H1 (cell line): Measurements from ENCODE around the gene PIAS4. TPM values are rescaled to one million over a fixed set of nuclear protein-coding genes. Genes with fewer than 3 reads are reported as not detected.

Source experiments
- CTCF ChIA-PET: fragments of 300-600 bp; sonication (Branson Sonifier 250); formaldehyde crosslinking; loops from one replicate; lab custom pipeline; 2021; ENCODE audit not compliant: partially characterized antibody; lab: Charles Lee
- POLR2A ChIA-PET: fragments of 300-600 bp; sonication (Branson Sonifier 250); formaldehyde crosslinking; loops from one replicate; lab custom pipeline; 2021; ENCODE audit warnings: inconsistent platforms; ENCODE audit not compliant: partially characterized antibody; lab: Charles Lee
- DNase-seq, 2 experiments: peaks; one replicate each; pipeline versions ENCODE4 v3.0.0 to v3.0.0-alpha.2; 2010 to 2022; ENCODE audit warnings: low spot score in 2 of 2, low read depth in 1 of 2, mixed read lengths in 1 of 2
- FAIRE-seq: peaks from 2 replicates; lab custom pipeline; 2011; peaks lifted over from hg19 to GRCh38; lab: Jason Lieb, UNC
- H2AFZ ChIP-seq: 2 replicates; pipeline ENCODE4 v1.8.1; 2012; ENCODE audit warnings: low read length, inconsistent platforms
- H2AK5ac ChIP-seq: 2 replicates; pipeline ENCODE4 v1.6.1; 2013; ENCODE audit warnings: low read depth, low read length
- H2BK120ac ChIP-seq: replicated peaks from 2 replicates; pipeline ENCODE3; 2013; ENCODE audit warnings: low read depth, low read length, inconsistent platforms
- H2BK12ac ChIP-seq: 2 replicates; pipeline ENCODE4 v1.6.1; 2013; ENCODE audit warnings: low read depth, low read length
- H2BK15ac ChIP-seq: 2 replicates; pipeline ENCODE4 v1.6.1; 2013; ENCODE audit warnings: low read length
- H2BK20ac ChIP-seq: 2 replicates; pipeline ENCODE4 v1.6.1; 2013; ENCODE audit warnings: low read length
- H2BK5ac ChIP-seq: 2 replicates; pipeline ENCODE4 v1.6.1; 2013; ENCODE audit warnings: low read depth, low read length
- H3K14ac ChIP-seq: 2 replicates; pipeline ENCODE4 v1.6.1; 2013; ENCODE audit warnings: inconsistent platforms; ENCODE audit not compliant: insufficient read length
- H3K18ac ChIP-seq: 2 replicates; pipeline ENCODE4 v1.6.1; 2013; ENCODE audit warnings: low read length; ENCODE audit errors: extremely low read depth
- H3K23ac ChIP-seq: 2 replicates; pipeline ENCODE4 v1.6.1; 2013; ENCODE audit warnings: inconsistent platforms; ENCODE audit not compliant: insufficient read length
- H3K23me2 ChIP-seq: 2 replicates; pipeline ENCODE4 v1.6.1; 2013; ENCODE audit warnings: low read depth, low read length
- H3K27ac ChIP-seq: 2 replicates; pipeline ENCODE4 v1.6.1; 2011; ENCODE audit warnings: low read depth, low read length, inconsistent platforms
- H3K27me3 ChIP-seq, 4 experiments: replicated peaks in 1 of 4; 1 replicate in 1 of 4; 2 replicates in 3 of 4; pipeline versions ENCODE4 v1.6.1 to v1.8.1; 2011 to 2013; ENCODE audit warnings: low read length in 3 of 4, mild to moderate bottlenecking in 3 of 4, inconsistent platforms in 2 of 4, mixed read lengths in 2 of 4, moderate library complexity in 1 of 4; ENCODE audit not compliant: control insufficient read depth in 3 of 4, insufficient read depth in 3 of 4; ENCODE audit errors: extremely low read depth in 1 of 4
- H3K36me3 ChIP-seq, 4 experiments: 2 replicates each; pipeline versions ENCODE4 v1.6.1 to v1.8.1; 2011 to 2013; ENCODE audit warnings: mild to moderate bottlenecking in 4 of 4, low read length in 3 of 4, moderate library complexity in 2 of 4, control low read depth in 1 of 4, inconsistent platforms in 1 of 4; ENCODE audit not compliant: insufficient read depth in 4 of 4, control insufficient read depth in 2 of 4
- H3K4ac ChIP-seq: replicated peaks from 2 replicates; pipeline ENCODE3; 2013; ENCODE audit warnings: low read length, low read depth, mixed read lengths, inconsistent platforms; ENCODE audit not compliant: insufficient read length
- H3K4me1 ChIP-seq, 4 experiments: replicated peaks in 1 of 4; 1 replicate in 1 of 4; 2 replicates in 3 of 4; pipeline versions ENCODE4 v1.6.1 to v1.8.1; 2011 to 2013; ENCODE audit warnings: low read length in 3 of 4, inconsistent platforms in 2 of 4, mixed read lengths in 1 of 4; ENCODE audit not compliant: insufficient read depth in 4 of 4, control insufficient read depth in 3 of 4
- H3K4me2 ChIP-seq, 2 experiments: 2 replicates each; pipeline versions ENCODE4 v1.6.1 to v1.8.1; 2011 to 2013; ENCODE audit warnings: low read depth in 2 of 2, low read length in 2 of 2, control low read depth in 1 of 2, inconsistent platforms in 1 of 2, mild to moderate bottlenecking in 1 of 2; ENCODE audit not compliant: insufficient read depth in 1 of 2
- H3K4me3 ChIP-seq, 4 experiments: fragments of 200-600, 300-600 bp in 1 of 4; sonication (generic), shearing (Covaris generic), sonication (Bioruptor Twin) in 1 of 4; 2 replicates each; pipeline versions ENCODE4 v1.5.1 to v1.8.1; 2011 to 2016; ENCODE audit warnings: low read length in 4 of 4, low read depth in 3 of 4, control low read depth in 2 of 4, inconsistent platforms in 2 of 4, mild to moderate bottlenecking in 2 of 4, mixed read lengths in 1 of 4, moderate library complexity in 1 of 4; ENCODE audit not compliant: insufficient read depth in 2 of 4; ENCODE audit errors: extremely low read depth in 1 of 4
- H3K56ac ChIP-seq: replicated peaks from 2 replicates; pipeline ENCODE3; 2013; ENCODE audit warnings: low read depth, mild to moderate bottlenecking, mixed read lengths, low read length, inconsistent platforms; ENCODE audit not compliant: insufficient read length
- H3K79me1 ChIP-seq: 2 replicates; pipeline ENCODE4 v1.6.1; 2013; ENCODE audit warnings: low read depth, low read length, control low read depth
- H3K79me2 ChIP-seq, 2 experiments: 2 replicates each; pipeline versions ENCODE4 v1.6.1 to v1.8.1; 2012 to 2013; ENCODE audit warnings: low read length in 2 of 2, mild to moderate bottlenecking in 2 of 2, inconsistent platforms in 1 of 2; ENCODE audit not compliant: insufficient read depth in 2 of 2, control insufficient read depth in 1 of 2
- H3K9ac ChIP-seq, 4 experiments: replicated peaks in 1 of 4; 1 replicate in 1 of 4; 2 replicates in 3 of 4; pipeline versions ENCODE4 v1.6.1 to v1.8.1; 2011 to 2013; ENCODE audit warnings: low read depth in 3 of 4, low read length in 3 of 4, control low read depth in 2 of 4, mild to moderate bottlenecking in 2 of 4, moderate library complexity in 2 of 4, inconsistent platforms in 1 of 4; ENCODE audit errors: extremely low read depth in 1 of 4
- H3K9me3 ChIP-seq, 2 experiments: 2 replicates each; pipeline versions ENCODE4 v1.6.1 to v1.8.1; 2012 to 2013; ENCODE audit warnings: mild to moderate bottlenecking in 2 of 2, moderate library complexity in 2 of 2, control low read depth in 1 of 2, inconsistent platforms in 1 of 2, low read depth in 1 of 2, low read length in 1 of 2, mixed read lengths in 1 of 2; ENCODE audit not compliant: insufficient read depth in 2 of 2
- H4K20me1 ChIP-seq, 2 experiments: replicated peaks in 1 of 2; 2 replicates each; pipeline versions ENCODE3 to v1.8.1; 2011 to 2013; ENCODE audit warnings: inconsistent platforms in 2 of 2, low read length in 2 of 2, mild to moderate bottlenecking in 1 of 2; ENCODE audit not compliant: insufficient read depth in 2 of 2, control insufficient read depth in 1 of 2
- H4K5ac ChIP-seq: 2 replicates; pipeline ENCODE4 v1.6.1; 2013; ENCODE audit warnings: low read length, low read depth, mixed read lengths, inconsistent platforms; ENCODE audit not compliant: insufficient read length
- H4K8ac ChIP-seq: 2 replicates; pipeline ENCODE4 v1.8.0; 2013; ENCODE audit warnings: mild to moderate bottlenecking, moderate library complexity, low read length, inconsistent platforms; ENCODE audit not compliant: insufficient read depth; ENCODE audit errors: extremely low read depth
- H4K91ac ChIP-seq: replicated peaks from 2 replicates; pipeline ENCODE3; 2013; ENCODE audit warnings: low read length, mixed read lengths, inconsistent platforms; ENCODE audit not compliant: insufficient read length
- CBX5 ChIP-seq: fragments of 300-800, 300-1000 bp; sonication (generic); IDR thresholded peaks from 2 replicates; pipeline ENCODE4 v1.7.1; 2016; ENCODE audit warnings: antibody characterized with exemption, low read length, low read depth
- EP300 ChIP-seq, 2 experiments: IDR thresholded peaks; 1 replicate in 1 of 2; 2 replicates in 1 of 2; pipeline ENCODE4 v1.6.1; 2011 to 2012; ENCODE audit warnings: low read depth in 2 of 2, low read length in 2 of 2, mild to moderate bottlenecking in 2 of 2, borderline replicate concordance in 1 of 2, inconsistent platforms in 1 of 2, moderate library complexity in 1 of 2
- HDAC2 ChIP-seq, 2 experiments: fragments of 300-600 bp in 1 of 2; sonication (generic) in 1 of 2; IDR thresholded peaks; 2 replicates each; pipeline ENCODE4 v1.6.1; 2011 to 2012; ENCODE audit warnings: low read depth in 2 of 2, low read length in 2 of 2, mild to moderate bottlenecking in 2 of 2, moderate library complexity in 2 of 2, borderline replicate concordance in 1 of 2, inconsistent platforms in 1 of 2
- KDM4A ChIP-seq: IDR thresholded peaks from one replicate; pipeline ENCODE4 v1.7.1; 2012; ENCODE audit warnings: low read depth, mild to moderate bottlenecking, moderate library complexity, low read length, inconsistent platforms; ENCODE audit not compliant: severe bottlenecking
- KDM5A ChIP-seq: fragments of 200-600 bp; IDR thresholded peaks from 2 replicates; pipeline ENCODE4 v1.7.1; 2012; ENCODE audit warnings: mild to moderate bottlenecking, low read length, inconsistent platforms, mixed read lengths
- SAP30 ChIP-seq: fragments of 300-600 bp; sonication (generic); IDR thresholded peaks from 2 replicates; pipeline ENCODE4 v1.7.1; 2012; ENCODE audit warnings: low read length, moderate library complexity, mild to moderate bottlenecking, inconsistent platforms; ENCODE audit not compliant: insufficient read depth, insufficient replicate concordance
- SP1 ChIP-seq: IDR thresholded peaks from 2 replicates; pipeline ENCODE4 v1.6.1; 2011; ENCODE audit warnings: low read depth, low read length
- SP4 ChIP-seq: IDR thresholded peaks from 2 replicates; pipeline ENCODE4 v1.6.1; 2012; ENCODE audit warnings: low read length, inconsistent platforms
- SUZ12 ChIP-seq: fragments of 200-600 bp; sonication (generic); IDR thresholded peaks from 2 replicates; pipeline ENCODE4 v1.6.1; 2012; ENCODE audit warnings: mild to moderate bottlenecking, inconsistent platforms, low read length, moderate library complexity, mixed read lengths
- USF2 ChIP-seq: IDR thresholded peaks from 2 replicates; pipeline ENCODE4 v1.6.1; 2011; ENCODE audit warnings: low read length, improper control_type of control experiment
- WGBS, 2 experiments: shearing (Covaris generic) in 1 of 2; methylation state at CpG; one replicate each; pipeline versions ENCODE4 v1.1.6 to v1.1.7; 2013 to 2015; ENCODE audit warnings: low lambda C conversion rate in 2 of 2, mixed read lengths in 2 of 2, inconsistent platforms in 1 of 2, low coverage in 1 of 2, missing lambda C conversion rate in 1 of 2; ENCODE audit not compliant: insufficient replicate concordance in 2 of 2, insufficient coverage in 1 of 2, insufficient read length in 1 of 2; ENCODE audit errors: extremely low coverage in 1 of 2, missing lambda C conversion rate in 1 of 2; 5-methylcytosine and 5-hydroxymethylcytosine counted together
- polyA plus RNA-seq, 7 experiments: library from polyadenylated mRNA; depleted of rRNA in 3 of 7; stranded (reverse) in 5 of 7; unstranded in 2 of 7; fragments of >200 nt in 5 of 7; fragments of 200-250 nt in 2 of 7; gene quantifications; 1 replicate in 5 of 7; 2 replicates in 1 of 7; 4 replicates in 1 of 7; pipeline versions ENCODE4 v1.2.1 to v1.2.3, GENCODE V29; 2011 to 2013; ENCODE audit warnings: missing spikeins in 2 of 7, mixed read lengths in 2 of 7
- total RNA-seq: library from RNA; stranded (reverse); fragmentation: NEBNext Ultra II Directional; extraction: Animal tissue kit (Norgen Biotek cat#: 25700); gene quantifications from 2 replicates; pipeline ENCODE4 v1.2.1, GENCODE V29; 2021

PIAS4 gene
- total and polyA plus RNA-seq, 2 of the 8 experiments (the other 6 are each of a cell fraction or from before 2014, with no cell fraction given) = 30.2 to 51.4 TPM

- FAIRE-seq = no peak
- peak overlapping the region; percentile 92 for H4K8ac ChIP-seq
- peaks cover 4% of the 10 kb centered on the region; the same call in 1 of the 2 replicates for H3K23me2 ChIP-seq
- H3K27ac ChIP-seq = no peak overlapping the region
- no peaks in the 10 kb centered on the region for H3K27me3 ChIP-seq
- no peaks in the 10 kb centered on the region for H3K36me3 ChIP-seq
- H3K56ac ChIP-seq = no peak overlapping the region
- no peaks in the 10 kb centered on the region for H3K79me2 ChIP-seq
- H2BK5ac ChIP-seq = no peak overlapping the region
- no peak overlapping the region for H3K9ac ChIP-seq
- no peak overlapping the region for H3K23ac ChIP-seq
- no peak overlapping the region for H3K4ac ChIP-seq
- H2AK5ac ChIP-seq = no peak overlapping the region
- CTCF ChIA-PET = no interaction called here
- H2BK15ac ChIP-seq = no peak overlapping the region
- H2BK20ac ChIP-seq = no peak overlapping the region
- no peak for DNase-seq
- H3K9me3 ChIP-seq = no peaks in the 10 kb centered on the region
- no peak overlapping the region for H2BK12ac ChIP-seq
- WGBS, 2 experiments = 86% methylated on average over 20 of the region's 28 CpGs; no CpG with 5 or more reads in 1 of the 2 experiments
- H4K20me1 ChIP-seq = no peaks in the 10 kb centered on the region
- no peak overlapping the region for H2AFZ ChIP-seq
- no peak overlapping the region for H2BK120ac ChIP-seq
- H4K91ac ChIP-seq = no peak overlapping the region
- no peak overlapping the region for H3K4me2 ChIP-seq
- H3K4me1 ChIP-seq = peaks cover 0 to 5% (median 1%) of the 10 kb centered on the region in 4 experiments; a peak in 2 of 7 replicates
- POLR2A ChIA-PET = interaction anchor here (0.7 to 1.5 kb wide), 5 partner anchors 11 to 98 kb away, joined by 3 to 4 read pairs (median 4); partner anchors contain the start of gene EEF2
- H3K4me3 ChIP-seq = no peak overlapping the region
- H3K18ac ChIP-seq = no peak overlapping the region
- H3K14ac ChIP-seq = no peak overlapping the region
- H3K79me1 ChIP-seq = no peaks in the 10 kb centered on the region
- H4K5ac ChIP-seq = no peak overlapping the region
- TF ChIP-seq USF2 (no peak), HDAC2 (IDR thresholded peaks at IDR 0.05; ENCODE audit: borderline replicate concordance in 1 of 2, low read depth in 2 of 2, low read length in 2 of 2) (no peak), SUZ12 (no peak), CBX5 (no peak), SP4 (no peak), SAP30 (no peak), KDM4A (no peak), EP300 (IDR thresholded peaks at IDR 0.05; ENCODE audit: borderline replicate concordance in 1 of 2, low read depth in 2 of 2, low read length in 2 of 2) (no peak), SP1 (no peak), KDM5A (no peak)
Observed at GRCh38 chr19:4083677-4084546, 76.4 kb downstream of the PIAS4 start.
